Measurements from ENCODE around the gene HAL. TPM values are rescaled to one million over a fixed set of nuclear protein-coding genes. Genes with fewer than 3 reads are reported as not detected.

The HAL gene
- total RNA-seq, 1 donor from 2014 or later, result 2.5 TPM

- ChIA-PET POLR2A (no interaction called here), CTCF (no interaction called here)
- no peak overlapping the region for H3K4me3 Mint-ChIP-seq
- peaks cover 7% of the 10 kb centered on the region for H3K4me1 Mint-ChIP-seq
- TF ChIP-seq CTCF (IDR thresholded peaks at IDR 0.05), result no peak
- peaks cover 12% of the 10 kb centered on the region for H3K36me3 Mint-ChIP-seq (ENCODE audit: low read depth)
- H3K27ac Mint-ChIP-seq, result no peak overlapping the region
- intact Hi-C loops (cut with micrococcal nuclease), result no loop called here
- no peaks in the 10 kb centered on the region for H3K9me3 Mint-ChIP-seq
- no peaks in the 10 kb centered on the region for H3K27me3 Mint-ChIP-seq
- ATAC-seq (ENCODE audit: low read depth) (no peak), DNase-seq (no peak)
Observed at GRCh38 chr12:95994476-95994875, 1.7 kb downstream of the HAL start.

GRCh38 chr12:95993907-95994306 is 2.2 kb downstream of the HAL start:
- ChIA-PET POLR2A (no interaction called here), CTCF (no interaction called here)
- H3K4me1 Mint-ChIP-seq, result peaks cover 6% of the 10 kb centered on the region
- H3K36me3 Mint-ChIP-seq (ENCODE audit: low read depth), result peaks cover 9% of the 10 kb centered on the region
- intact Hi-C loops (cut with micrococcal nuclease), result no loop called here
- TF ChIP-seq CTCF (IDR thresholded peaks at IDR 0.05), result no peak
- H3K27ac Mint-ChIP-seq, result no peak overlapping the region
- no peak overlapping the region for H3K4me3 Mint-ChIP-seq
- H3K9me3 Mint-ChIP-seq, result no peaks in the 10 kb centered on the region
- H3K27me3 Mint-ChIP-seq, result no peaks in the 10 kb centered on the region
- ATAC-seq (ENCODE audit: low read depth) (no peak), DNase-seq (no peak)

- TF ChIP-seq CTCF (IDR thresholded peaks at IDR 0.05), result no peak
- ChIA-PET POLR2A (no interaction called here), CTCF (interaction anchor here (2.6 kb wide), 1 partner anchor 8 kb away, joined by 11 read pairs; no protein-coding TSS in a partner anchor)
- intact Hi-C loops (cut with micrococcal nuclease), result no loop called here
- DNase-seq, result no peak
- no peak overlapping the region for H3K4me3 Mint-ChIP-seq
- H3K9me3 Mint-ChIP-seq, result no peaks in the 10 kb centered on the region
- H3K4me1 Mint-ChIP-seq, result peaks cover 3% of the 10 kb centered on the region
- H3K36me3 Mint-ChIP-seq (ENCODE audit: low read depth), result peaks cover 5% of the 10 kb centered on the region
- H3K27me3 Mint-ChIP-seq, result no peaks in the 10 kb centered on the region
- H3K27ac Mint-ChIP-seq, result no peak overlapping the region
- no peak for ATAC-seq (ENCODE audit: low read depth)
Observed at GRCh38 chr12:95990136-95990535, 6.0 kb downstream of the HAL start.

GRCh38 chr12:95989504-95990123 is 6.5 kb downstream of the HAL start:
- H3K27me3 Mint-ChIP-seq, result no peaks in the 10 kb centered on the region
- peaks cover 3% of the 10 kb centered on the region for H3K4me1 Mint-ChIP-seq
- no peak overlapping the region for H3K4me3 Mint-ChIP-seq
- POLR2A ChIA-PET, result no interaction called here
- no peak overlapping the region for H3K27ac Mint-ChIP-seq
- H3K36me3 Mint-ChIP-seq (ENCODE audit: low read depth), result peaks cover 5% of the 10 kb centered on the region
- no peaks in the 10 kb centered on the region for H3K9me3 Mint-ChIP-seq
- TF ChIP-seq CTCF (IDR thresholded peaks at IDR 0.05), result no peak
- CTCF ChIA-PET, result interaction anchor here (2.6 kb wide), 1 partner anchor 9 kb away, joined by 11 read pairs; no protein-coding TSS in a partner anchor
- intact Hi-C loops (cut with micrococcal nuclease), result no loop called here
- ATAC-seq (ENCODE audit: low read depth) (no peak), DNase-seq (no peak)

GRCh38 chr12:95988506-95989275 is 7.5 kb downstream of the HAL start:
- Mint-ChIP-seq H3K27me3 (no peaks in the 10 kb centered on the region), H3K9me3 (no peaks in the 10 kb centered on the region), H3K4me1 (peaks cover 3% of the 10 kb centered on the region), H3K27ac (no peak overlapping the region), H3K4me3 (no peak overlapping the region), H3K36me3 (ENCODE audit: low read depth) (peaks cover 5% of the 10 kb centered on the region)
- ChIA-PET POLR2A (no interaction called here), CTCF (interaction anchor here (2.6 kb wide), 1 partner anchor 10 kb away, joined by 11 read pairs; no protein-coding TSS in a partner anchor)
- ATAC-seq (ENCODE audit: low read depth) (no peak), DNase-seq (no peak)
- intact Hi-C loops (cut with micrococcal nuclease), result no loop called here
- no peak for TF ChIP-seq CTCF (IDR thresholded peaks at IDR 0.05)

Measured in activated B cell treated with CpG ODN at 0.5 μM for 24 hours (primary cell).